K562 (cell line): ENCODE results near the gene ADAM33. TPM values are rescaled to one million over a fixed set of nuclear protein-coding genes. Genes with fewer than 3 reads are reported as not detected.

Source experiments
- ARID4B ChIP-seq: sonication (generic); formaldehyde crosslinking; IDR thresholded peaks from 2 replicates; pipeline ENCODE4 v1.8.0; 2022; ENCODE audit warnings: mild to moderate bottlenecking, missing genetic modification reagents
- DMBX1 ChIP-seq: fragments of 250-450 bp; sonication (Bioruptor Pico); IDR thresholded peaks from 2 replicates; pipeline ENCODE4 v1.8.0; 2022; ENCODE audit warnings: inconsistent platforms, mild to moderate bottlenecking, moderate library complexity, borderline replicate concordance
- ETV5 ChIP-seq: sonication (generic); formaldehyde crosslinking; IDR thresholded peaks from 2 replicates; pipeline ENCODE4 v1.4.0; 2020; ENCODE audit warnings: low read depth, mild to moderate bottlenecking, missing genetic modification reagents
- FOS ChIP-seq: IDR thresholded peaks from 3 replicates; pipeline ENCODE4 v1.6.1; 2011; ENCODE audit not compliant: insufficient read length; ENCODE audit errors: extremely low read depth
- FOXK2 ChIP-seq, 2 experiments: fragments of 450-650 bp; IDR thresholded peaks in 1 of 2; conservative IDR thresholded peaks in 1 of 2; 2 replicates each; pipeline ENCODE4 v1.6.1; 2016; ENCODE audit warnings: low read depth in 2 of 2, mild to moderate bottlenecking in 1 of 2
- MAFG ChIP-seq: fragments of 450-650 bp; conservative IDR thresholded peaks from 2 replicates; pipeline ENCODE4 v1.6.1; 2016; ENCODE audit warnings: missing genetic modification characterization, missing compliant biosample characterization
- MAFK ChIP-seq: IDR thresholded peaks from 2 replicates; pipeline ENCODE4 v1.6.1; 2011; ENCODE audit warnings: low read length, improper control_type of control experiment
- NR2F6 ChIP-seq: fragments of 450-650 bp; formaldehyde crosslinking; IDR thresholded peaks from 2 replicates; pipeline ENCODE4 v1.4.0; 2020; ENCODE audit warnings: mild to moderate bottlenecking
- RAD51 ChIP-seq: fragments of 450-650 bp; IDR thresholded peaks from 2 replicates; pipeline ENCODE4 v1.7.1; 2016; ENCODE audit warnings: low read depth, mild to moderate bottlenecking, borderline replicate concordance
- SAFB ChIP-seq: fragments of 200-400 bp; formaldehyde crosslinking; IDR thresholded peaks from 2 replicates; pipeline ENCODE4 v1.6.1; 2017; ENCODE audit warnings: low read depth, low read length, borderline replicate concordance
- STAT5B ChIP-seq: fragments of 250-450 bp; sonication (Bioruptor Pico); IDR thresholded peaks from 2 replicates; pipeline ENCODE4 v1.8.0; 2021; ENCODE audit warnings: mild to moderate bottlenecking, inconsistent platforms
- TBP ChIP-seq: optimal IDR thresholded peaks from 2 replicates; pipeline ENCODE3; 2011; ENCODE audit warnings: low read depth, low read length, improper control_type of control experiment
- USF2 ChIP-seq: sonication (generic); formaldehyde crosslinking; IDR thresholded peaks from 2 replicates; pipeline ENCODE4 v1.5.0; 2020; ENCODE audit warnings: missing genetic modification reagents
- WHSC1 ChIP-seq: IDR thresholded peaks from one replicate; pipeline ENCODE4 v1.6.1; 2012; ENCODE audit warnings: low read length, control low read depth, inconsistent platforms
- ZBTB49 ChIP-seq: sonication (generic); formaldehyde crosslinking; IDR thresholded peaks from 2 replicates; pipeline ENCODE4 v1.8.0; 2022; ENCODE audit warnings: missing genetic modification reagents, mild to moderate bottlenecking, borderline replicate concordance
- ZNF165 ChIP-seq: fragments of 250-450 bp; sonication (Bioruptor Pico); IDR thresholded peaks from 2 replicates; pipeline ENCODE4 v1.4.0; 2020; ENCODE audit warnings: borderline replicate concordance
- ZNF444 ChIP-seq: fragments of 250-450 bp; sonication (Bioruptor Pico); IDR thresholded peaks from 2 replicates; pipeline ENCODE4 v1.4.0; 2020; ENCODE audit warnings: mild to moderate bottlenecking, moderate library complexity
- polyA plus RNA-seq, 8 experiments: library from polyadenylated mRNA; depleted of rRNA in 4 of 8; stranded (reverse) in 5 of 8; unstranded in 3 of 8; fragments of >200 nt; fragmentation: Nextera tagmentation in 2 of 8; fragmentation: Illumina TruSeq in 1 of 8; extraction: Ambion mirVana in 2 of 8; extraction: Trizol in 1 of 8; gene quantifications; 2 replicates each; pipeline versions ENCODE4 v1.2.1 to v1.2.3, GENCODE V29; 2011 to 2014; ENCODE audit warnings: inconsistent platforms in 1 of 8, missing spikeins in 1 of 8
- total RNA-seq, 7 experiments: library from RNA; depleted of rRNA in 6 of 7; stranded (reverse); fragments of >200 nt in 6 of 7; fragmentation: Illumina TruSeq in 2 of 7; extraction: Trizol in 2 of 7; gene quantifications; 2 replicates each; pipeline versions ENCODE4 v1.2.1 to v1.2.3, GENCODE V29; 2011 to 2021; ENCODE audit warnings: low replicate concordance in 1 of 7

ADAM33 gene
- total and polyA plus RNA-seq, 9 of the 15 experiments (the other 6 are each of a cell fraction or from before 2014, with no cell fraction given): not detected

GRCh38 chr20:3727401-3728021 lies 45.7 kb upstream of the ADAM33 start (continued):
- no peak for TF ChIP-seq ARID4B (CRISPR knock-in tag)
- no peak for TF ChIP-seq SAFB
- 0 out of 2 replicates have a peak, but pooled peaks have one; percentile 19 for TF ChIP-seq MAFK
- TF ChIP-seq NR2F6 (CRISPR knock-in tag): no peak
- no peak for TF ChIP-seq FOXK2 (conservative IDR thresholded peaks at IDR 0.05 in 1 of 2, IDR thresholded peaks at IDR 0.05 in 1 of 2; ENCODE audit: low read depth in 2 of 2)
- TF ChIP-seq RAD51: 0 out of 2 replicates have a peak, but pooled peaks have one; percentile 20
- TF ChIP-seq DMBX1 (CRISPR knock-in tag): no peak
- TF ChIP-seq ETV5: no peak
- TF ChIP-seq USF2 (CRISPR knock-in tag): peak; percentile 39; the same call in 1 of the 2 replicates
- no peak for TF ChIP-seq ZBTB49 (CRISPR knock-in tag)
- TF ChIP-seq STAT5B (CRISPR knock-in tag): no peak
- TF ChIP-seq ZNF165 (CRISPR knock-in tag): no peak
- TF ChIP-seq FOS: no peak
- no peak for TF ChIP-seq TBP
- no peak for TF ChIP-seq WHSC1
- TF ChIP-seq ZNF444 (CRISPR knock-in tag): no peak
- TF ChIP-seq MAFG: peak; percentile 63
